ENCODE data around the gene TUNAR. TPM values are rescaled to one million over a fixed set of nuclear protein-coding genes. Genes with fewer than 3 reads are reported as not detected.

Gene TUNAR
- polyA plus RNA-seq, 1 donor from 2014 or later = 33.2 TPM

DNA sequence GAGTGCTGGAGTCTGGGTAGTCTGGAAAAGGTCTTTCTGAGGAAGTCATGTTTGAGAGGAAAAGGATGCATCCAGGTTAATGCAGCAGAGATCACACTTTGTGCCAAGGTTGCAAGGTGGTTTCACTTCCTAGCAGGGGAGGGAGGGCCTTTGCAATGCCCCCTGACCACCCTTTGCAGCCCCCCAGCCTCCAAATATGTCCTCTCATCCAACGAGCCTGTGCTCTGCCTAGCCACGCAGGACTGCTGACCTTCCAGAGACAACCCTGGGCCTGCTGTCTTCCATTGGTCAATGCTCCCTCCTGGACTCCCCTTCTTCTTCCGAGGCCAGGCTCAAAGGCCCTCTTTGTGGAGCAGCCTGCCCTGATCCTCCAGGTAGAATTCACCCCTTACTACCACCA lies 47.3 kb upstream of the TUNAR start:
- Histone ChIP-seq H3K9me2 (ENCODE audit: insufficient read depth, low read length) (no peaks in the 10 kb centered on the region), H3K27ac (ENCODE audit: low read length) (no peak overlapping the region), H3K36me3 (ENCODE audit: insufficient read depth, low read length) (no peaks in the 10 kb centered on the region), H3K4me2 (ENCODE audit: low read length) (no peak overlapping the region), H3K9me3 (ENCODE audit: low read length) (no peaks in the 10 kb centered on the region), H3K79me2 (replicated peaks; ENCODE audit: insufficient read depth, low read length) (no peaks in the 10 kb centered on the region), H3F3A (ENCODE audit: insufficient read depth, low read length, poor library complexity, severe bottlenecking) (no peaks in the 10 kb centered on the region), H3K4me3 (ENCODE audit: low read length) (no peak overlapping the region), H3K9ac (ENCODE audit: low read length) (no peak overlapping the region), H4K20me1 (ENCODE audit: insufficient read depth) (no peaks in the 10 kb centered on the region), H2AFZ (ENCODE audit: low read depth, low read length) (no peak overlapping the region), H3K27me3 (ENCODE audit: insufficient read depth, low read depth, low read length) (no peaks in the 10 kb centered on the region)
- TF ChIP-seq, protein P1, sequence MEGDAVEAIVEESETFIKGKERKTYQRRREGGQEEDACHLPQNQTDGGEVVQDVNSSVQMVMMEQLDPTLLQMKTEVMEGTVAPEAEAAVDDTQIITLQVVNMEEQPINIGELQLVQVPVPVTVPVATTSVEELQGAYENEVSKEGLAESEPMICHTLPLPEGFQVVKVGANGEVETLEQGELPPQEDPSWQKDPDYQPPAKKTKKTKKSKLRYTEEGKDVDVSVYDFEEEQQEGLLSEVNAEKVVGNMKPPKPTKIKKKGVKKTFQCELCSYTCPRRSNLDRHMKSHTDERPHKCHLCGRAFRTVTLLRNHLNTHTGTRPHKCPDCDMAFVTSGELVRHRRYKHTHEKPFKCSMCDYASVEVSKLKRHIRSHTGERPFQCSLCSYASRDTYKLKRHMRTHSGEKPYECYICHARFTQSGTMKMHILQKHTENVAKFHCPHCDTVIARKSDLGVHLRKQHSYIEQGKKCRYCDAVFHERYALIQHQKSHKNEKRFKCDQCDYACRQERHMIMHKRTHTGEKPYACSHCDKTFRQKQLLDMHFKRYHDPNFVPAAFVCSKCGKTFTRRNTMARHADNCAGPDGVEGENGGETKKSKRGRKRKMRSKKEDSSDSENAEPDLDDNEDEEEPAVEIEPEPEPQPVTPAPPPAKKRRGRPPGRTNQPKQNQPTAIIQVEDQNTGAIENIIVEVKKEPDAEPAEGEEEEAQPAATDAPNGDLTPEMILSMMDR (IDR thresholded peaks at IDR 0.05; ENCODE audit: poor library complexity, severe bottlenecking) = no peak
- TF ChIP-seq TAF1 (IDR thresholded peaks at IDR 0.05; ENCODE audit: low read depth) (no peak), MXI1 (conservative IDR thresholded peaks at IDR 0.05; ENCODE audit: poor library complexity, severe bottlenecking) (no peak), RAD21 (conservative IDR thresholded peaks at IDR 0.05) (no peak), POLR2AphosphoS5 (IDR thresholded peaks at IDR 0.05) (no peak), SMC3 (conservative IDR thresholded peaks at IDR 0.05; ENCODE audit: poor library complexity) (no peak), EZH2 (IDR thresholded peaks at IDR 0.05; ENCODE audit: borderline replicate concordance, insufficient read depth, low read length, poor library complexity, severe bottlenecking) (no peak), EP300 (conservative IDR thresholded peaks at IDR 0.05; ENCODE audit: poor library complexity, severe bottlenecking) (no peak)
- TF ChIP-seq, protein P2, sequence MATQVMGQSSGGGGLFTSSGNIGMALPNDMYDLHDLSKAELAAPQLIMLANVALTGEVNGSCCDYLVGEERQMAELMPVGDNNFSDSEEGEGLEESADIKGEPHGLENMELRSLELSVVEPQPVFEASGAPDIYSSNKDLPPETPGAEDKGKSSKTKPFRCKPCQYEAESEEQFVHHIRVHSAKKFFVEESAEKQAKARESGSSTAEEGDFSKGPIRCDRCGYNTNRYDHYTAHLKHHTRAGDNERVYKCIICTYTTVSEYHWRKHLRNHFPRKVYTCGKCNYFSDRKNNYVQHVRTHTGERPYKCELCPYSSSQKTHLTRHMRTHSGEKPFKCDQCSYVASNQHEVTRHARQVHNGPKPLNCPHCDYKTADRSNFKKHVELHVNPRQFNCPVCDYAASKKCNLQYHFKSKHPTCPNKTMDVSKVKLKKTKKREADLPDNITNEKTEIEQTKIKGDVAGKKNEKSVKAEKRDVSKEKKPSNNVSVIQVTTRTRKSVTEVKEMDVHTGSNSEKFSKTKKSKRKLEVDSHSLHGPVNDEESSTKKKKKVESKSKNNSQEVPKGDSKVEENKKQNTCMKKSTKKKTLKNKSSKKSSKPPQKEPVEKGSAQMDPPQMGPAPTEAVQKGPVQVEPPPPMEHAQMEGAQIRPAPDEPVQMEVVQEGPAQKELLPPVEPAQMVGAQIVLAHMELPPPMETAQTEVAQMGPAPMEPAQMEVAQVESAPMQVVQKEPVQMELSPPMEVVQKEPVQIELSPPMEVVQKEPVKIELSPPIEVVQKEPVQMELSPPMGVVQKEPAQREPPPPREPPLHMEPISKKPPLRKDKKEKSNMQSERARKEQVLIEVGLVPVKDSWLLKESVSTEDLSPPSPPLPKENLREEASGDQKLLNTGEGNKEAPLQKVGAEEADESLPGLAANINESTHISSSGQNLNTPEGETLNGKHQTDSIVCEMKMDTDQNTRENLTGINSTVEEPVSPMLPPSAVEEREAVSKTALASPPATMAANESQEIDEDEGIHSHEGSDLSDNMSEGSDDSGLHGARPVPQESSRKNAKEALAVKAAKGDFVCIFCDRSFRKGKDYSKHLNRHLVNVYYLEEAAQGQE (IDR thresholded peaks at IDR 0.05; ENCODE audit: borderline replicate concordance) = no peak

DNA sequence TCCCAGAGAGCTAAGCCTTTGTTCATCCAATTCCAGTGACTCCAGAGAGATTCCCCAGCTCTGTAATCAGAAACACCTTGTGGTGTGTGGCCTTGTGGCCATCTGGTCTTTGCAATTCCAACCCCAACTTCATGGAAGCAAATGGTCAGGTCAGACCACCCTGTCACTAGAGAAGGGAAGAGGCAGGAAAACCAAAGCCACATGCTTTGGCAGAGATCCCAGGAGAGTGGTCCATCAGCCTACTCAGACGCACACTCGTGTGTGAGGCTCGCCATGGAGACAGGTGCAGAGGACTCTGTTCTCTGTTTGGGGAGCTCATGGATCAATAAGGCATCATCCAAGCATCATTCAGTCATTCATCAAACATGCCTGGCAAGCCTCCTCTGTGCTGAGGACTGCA lies 46.2 kb upstream of the TUNAR start:
- Histone ChIP-seq H2AFZ (ENCODE audit: low read depth, low read length) (no peak overlapping the region), H3K9me2 (ENCODE audit: insufficient read depth, low read length) (no peaks in the 10 kb centered on the region), H3K4me3 (ENCODE audit: low read length) (no peak overlapping the region), H3K9ac (ENCODE audit: low read length) (no peak overlapping the region), H3F3A (ENCODE audit: insufficient read depth, low read length, poor library complexity, severe bottlenecking) (no peaks in the 10 kb centered on the region), H3K27ac (ENCODE audit: low read length) (no peak overlapping the region), H3K9me3 (ENCODE audit: low read length) (no peaks in the 10 kb centered on the region), H3K4me2 (ENCODE audit: low read length) (no peak overlapping the region), H3K36me3 (ENCODE audit: insufficient read depth, low read length) (no peaks in the 10 kb centered on the region), H3K79me2 (replicated peaks; ENCODE audit: insufficient read depth, low read length) (no peaks in the 10 kb centered on the region), H4K20me1 (ENCODE audit: insufficient read depth) (no peaks in the 10 kb centered on the region), H3K27me3 (ENCODE audit: insufficient read depth, low read depth, low read length) (no peaks in the 10 kb centered on the region)
- TF ChIP-seq EP300 (conservative IDR thresholded peaks at IDR 0.05; ENCODE audit: poor library complexity, severe bottlenecking) (no peak), SMC3 (conservative IDR thresholded peaks at IDR 0.05; ENCODE audit: poor library complexity) (no peak), RAD21 (conservative IDR thresholded peaks at IDR 0.05) (no peak), MXI1 (conservative IDR thresholded peaks at IDR 0.05; ENCODE audit: poor library complexity, severe bottlenecking) (no peak), POLR2AphosphoS5 (IDR thresholded peaks at IDR 0.05) (no peak), TAF1 (IDR thresholded peaks at IDR 0.05; ENCODE audit: low read depth) (no peak), EZH2 (IDR thresholded peaks at IDR 0.05; ENCODE audit: borderline replicate concordance, insufficient read depth, low read length, poor library complexity, severe bottlenecking) (no peak)
- TF ChIP-seq, protein P1 (IDR thresholded peaks at IDR 0.05; ENCODE audit: poor library complexity, severe bottlenecking) = no peak
- TF ChIP-seq, protein P2 (IDR thresholded peaks at IDR 0.05; ENCODE audit: borderline replicate concordance) = no peak
